Adrenal gland (tissue), 5 donors: ENCODE measurements around the gene SLC38A11.

Experiments
- POLR2A ChIP-seq, 2 donors: fragments of 450-650 bp; IDR thresholded peaks; one replicate each; pipeline ENCODE4 v1.6.1; 2017; ENCODE audit warnings: antibody characterized with exemption in 2 of 2, mild to moderate bottlenecking in 2 of 2, moderate library complexity in 1 of 2
- TF ChIP-seq, protein P1 (sequence below), 6 experiments: fragments of 450-650 bp in 4 of 6; fragments of 200-600 bp in 2 of 6; sonication (generic) in 1 of 6; IDR thresholded peaks; 1 replicate in 5 of 6; 2 replicates in 1 of 6; pipeline versions ENCODE4 v1.5.1 to v1.8.0; 2016 to 2021; ENCODE audit warnings: antibody characterized with exemption in 6 of 6, mild to moderate bottlenecking in 2 of 6, moderate library complexity in 1 of 6
- donor health status: DM: no; HTN: no; CAD: no.

DNA sequence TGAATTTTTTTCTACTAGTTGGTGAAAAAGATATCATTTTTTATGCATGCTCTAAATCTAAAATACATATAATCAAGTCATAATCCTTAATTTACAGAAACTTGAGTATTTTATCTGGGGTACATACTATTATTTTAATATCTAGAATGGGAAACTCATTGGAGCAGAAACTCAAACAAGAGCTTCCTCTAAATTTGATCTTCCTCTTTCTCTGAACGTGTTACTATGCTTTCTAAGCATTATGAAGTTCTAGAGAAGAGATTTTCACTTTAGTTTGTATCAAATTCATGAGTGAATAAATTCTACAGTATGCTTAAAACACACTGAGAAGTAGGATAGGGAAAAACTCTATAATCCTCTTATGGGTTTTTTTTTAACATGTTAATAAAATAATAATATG is 20.6 kb upstream of the SLC38A11 start:
- TF ChIP-seq, protein P1, sequence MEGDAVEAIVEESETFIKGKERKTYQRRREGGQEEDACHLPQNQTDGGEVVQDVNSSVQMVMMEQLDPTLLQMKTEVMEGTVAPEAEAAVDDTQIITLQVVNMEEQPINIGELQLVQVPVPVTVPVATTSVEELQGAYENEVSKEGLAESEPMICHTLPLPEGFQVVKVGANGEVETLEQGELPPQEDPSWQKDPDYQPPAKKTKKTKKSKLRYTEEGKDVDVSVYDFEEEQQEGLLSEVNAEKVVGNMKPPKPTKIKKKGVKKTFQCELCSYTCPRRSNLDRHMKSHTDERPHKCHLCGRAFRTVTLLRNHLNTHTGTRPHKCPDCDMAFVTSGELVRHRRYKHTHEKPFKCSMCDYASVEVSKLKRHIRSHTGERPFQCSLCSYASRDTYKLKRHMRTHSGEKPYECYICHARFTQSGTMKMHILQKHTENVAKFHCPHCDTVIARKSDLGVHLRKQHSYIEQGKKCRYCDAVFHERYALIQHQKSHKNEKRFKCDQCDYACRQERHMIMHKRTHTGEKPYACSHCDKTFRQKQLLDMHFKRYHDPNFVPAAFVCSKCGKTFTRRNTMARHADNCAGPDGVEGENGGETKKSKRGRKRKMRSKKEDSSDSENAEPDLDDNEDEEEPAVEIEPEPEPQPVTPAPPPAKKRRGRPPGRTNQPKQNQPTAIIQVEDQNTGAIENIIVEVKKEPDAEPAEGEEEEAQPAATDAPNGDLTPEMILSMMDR (IDR thresholded peaks at IDR 0.05) = no peak
- TF ChIP-seq POLR2A (IDR thresholded peaks at IDR 0.05) = no peak
